Keratinocyte (primary cell): ENCODE measurements around the gene AJM1.

Experiments used
- CTCF ChIP-seq, 3 experiments: IDR thresholded peaks in 1 of 3; conservative IDR thresholded peaks in 1 of 3; optimal IDR thresholded peaks in 1 of 3; 2 replicates in 2 of 3; 3 replicates in 1 of 3; pipeline versions ENCODE3 to v1.5.1; 2011; ENCODE audit warnings: low read length in 3 of 3, mild to moderate bottlenecking in 3 of 3, moderate library complexity in 2 of 3, control low read depth in 1 of 3, inconsistent platforms in 1 of 3; ENCODE audit not compliant: insufficient read depth in 2 of 3; ENCODE audit errors: extremely low read depth in 1 of 3
- EZH2 ChIP-seq: IDR thresholded peaks from one replicate; pipeline ENCODE4 v1.6.1; 2012; ENCODE audit warnings: inconsistent platforms, mild to moderate bottlenecking, low read length, moderate library complexity

DNA sequence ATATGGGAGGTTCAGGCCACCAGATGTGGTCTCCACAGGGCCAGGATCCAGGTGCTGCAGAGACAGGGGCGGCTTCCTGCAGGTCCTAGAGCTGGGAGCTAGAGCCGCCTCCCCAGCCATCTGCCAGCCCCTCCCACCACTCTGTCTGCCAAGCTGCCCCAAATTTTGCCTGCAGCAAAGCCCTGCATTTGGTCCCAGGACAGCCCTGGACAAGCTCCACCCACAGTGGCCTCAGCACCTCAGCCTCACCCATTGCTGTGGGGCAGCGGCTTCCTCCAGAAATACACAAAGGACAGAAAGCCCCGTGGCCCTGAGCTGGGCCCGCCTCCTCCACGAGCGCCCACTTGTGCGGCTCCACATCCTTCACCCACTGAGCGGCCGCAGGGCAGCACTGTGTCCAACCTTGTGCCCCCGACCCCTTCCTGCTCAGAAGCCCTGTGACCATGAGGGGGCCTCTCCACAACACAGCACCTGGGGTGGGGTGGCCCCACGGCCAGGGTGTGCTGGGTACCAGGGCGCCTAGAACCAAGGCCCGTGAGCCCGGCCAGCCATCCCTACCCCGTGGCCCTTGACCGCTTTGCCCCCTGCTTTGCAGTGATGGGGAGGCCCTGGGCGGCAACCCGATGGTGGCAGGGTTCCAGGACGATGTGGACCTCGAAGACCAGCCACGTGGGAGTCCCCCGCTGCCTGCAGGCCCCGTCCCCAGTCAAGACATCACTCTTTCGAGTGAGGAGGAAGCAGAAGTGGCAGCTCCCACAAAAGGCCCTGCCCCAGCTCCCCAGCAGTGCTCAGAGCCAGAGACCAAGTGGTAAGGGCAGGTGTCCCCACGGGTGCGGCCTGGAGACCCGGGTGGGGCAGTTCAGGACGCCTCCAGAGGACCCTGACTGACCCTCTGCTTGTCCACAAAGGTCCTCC is 3.7 kb upstream of the AJM1 start:
- TF ChIP-seq CTCF (optimal IDR thresholded peaks at IDR 0.05 in 1 of 3, IDR thresholded peaks at IDR 0.05 in 1 of 3, conservative IDR thresholded peaks at IDR 0.05 in 1 of 3; ENCODE audit: extremely low read depth in 1 of 3, insufficient read depth in 2 of 3, low read length in 3 of 3) (no peak), EZH2 (no peak)
